Hippocampal formation (tissue), 2 donors: Measurements from ENCODE around the gene ULK4.

ENCODE experiments used
- DNase-seq, 2 donors: peaks; one replicate each; lab custom pipeline; 2025; lab: John Stamatoyannopoulos, UW

ULK4 gene

DNA sequence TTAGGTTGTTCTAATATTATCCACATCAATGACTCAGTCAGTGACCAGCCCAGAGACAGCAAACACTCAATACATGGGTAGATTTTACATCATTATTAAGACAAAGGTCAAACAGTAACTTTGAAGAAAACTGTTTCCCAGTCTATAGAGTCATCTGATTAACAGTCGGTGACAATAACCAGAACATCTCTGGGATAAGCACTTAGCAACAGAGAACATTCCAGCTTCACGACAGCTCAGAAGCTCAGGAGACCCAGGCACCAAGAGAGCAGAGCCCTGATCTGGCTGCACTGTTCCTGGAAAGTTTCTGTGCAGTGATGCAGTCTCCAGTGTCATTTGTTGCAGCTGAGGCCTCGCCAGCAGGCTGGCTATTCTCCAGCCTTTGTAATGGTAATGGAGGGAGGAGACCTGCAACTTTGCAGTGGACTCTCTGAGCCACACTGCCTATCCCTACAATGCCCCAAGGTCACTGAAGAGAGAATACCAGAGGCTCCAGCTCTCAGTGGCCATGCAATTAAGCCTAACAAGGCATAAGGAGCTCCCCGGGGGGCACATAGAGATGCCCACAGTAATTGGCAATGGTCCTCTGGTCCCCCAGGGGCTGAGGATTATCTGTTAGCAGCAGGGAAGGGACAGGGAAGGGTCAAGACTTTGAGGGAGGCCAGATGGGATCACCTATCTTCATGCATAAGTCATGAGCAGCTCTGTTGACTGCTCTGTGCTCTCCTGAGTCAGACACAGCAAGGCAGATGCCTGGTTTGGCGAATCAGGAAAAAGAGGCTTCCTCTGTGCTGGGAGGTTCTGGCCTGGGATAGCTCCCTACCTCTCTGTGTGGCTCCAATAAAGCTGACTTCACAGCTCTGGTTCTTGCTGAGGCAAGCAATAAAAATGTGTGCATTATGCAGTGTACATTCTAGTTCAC, 599.0 kb downstream of the ULK4 start:
- no peak for DNase-seq

DNA sequence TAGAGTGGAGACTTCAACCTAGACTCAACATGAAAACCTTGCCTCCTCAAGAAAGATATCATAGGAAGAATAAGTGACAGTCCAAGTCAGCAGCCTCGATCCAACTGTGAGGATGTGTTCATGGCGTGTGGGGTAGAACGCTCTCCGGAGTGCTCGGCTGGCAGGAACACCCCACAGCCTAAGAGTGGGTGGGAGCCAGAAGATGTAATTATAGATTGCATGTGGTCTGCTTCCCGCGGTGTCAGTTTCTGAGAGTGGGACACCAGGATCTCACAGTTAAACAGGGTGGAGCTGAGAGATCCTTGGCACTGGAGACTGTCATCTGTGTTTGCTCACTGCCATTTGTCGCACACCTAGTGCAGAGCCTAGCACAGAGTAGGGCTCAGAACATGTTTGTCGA, 604.6 kb downstream of the ULK4 start:
- no peak for DNase-seq

GRCh38 chr3:41356775-41357174, 605.1 kb downstream of the ULK4 start:
- no peak for DNase-seq

DNA sequence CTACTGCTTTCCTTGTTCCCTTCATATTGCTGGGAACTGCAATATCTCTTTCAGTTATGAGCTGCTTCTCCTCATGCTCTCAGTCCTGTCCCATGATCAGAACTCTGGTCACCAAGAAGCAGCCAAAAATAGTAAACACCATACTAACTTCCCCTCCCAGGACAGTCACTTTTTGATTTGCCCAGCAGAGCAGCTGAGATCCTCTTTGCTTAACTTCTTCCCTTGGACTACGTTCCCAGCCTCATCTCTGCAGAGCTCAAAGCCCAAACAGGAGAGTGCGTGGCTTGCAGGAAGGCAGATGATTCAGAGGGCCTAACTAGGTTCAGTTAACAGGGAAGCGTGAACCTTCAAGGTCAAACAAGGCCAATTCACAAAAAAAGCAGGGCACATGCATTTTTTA, 609.4 kb downstream of the ULK4 start:
- DNase-seq, result no peak

DNA sequence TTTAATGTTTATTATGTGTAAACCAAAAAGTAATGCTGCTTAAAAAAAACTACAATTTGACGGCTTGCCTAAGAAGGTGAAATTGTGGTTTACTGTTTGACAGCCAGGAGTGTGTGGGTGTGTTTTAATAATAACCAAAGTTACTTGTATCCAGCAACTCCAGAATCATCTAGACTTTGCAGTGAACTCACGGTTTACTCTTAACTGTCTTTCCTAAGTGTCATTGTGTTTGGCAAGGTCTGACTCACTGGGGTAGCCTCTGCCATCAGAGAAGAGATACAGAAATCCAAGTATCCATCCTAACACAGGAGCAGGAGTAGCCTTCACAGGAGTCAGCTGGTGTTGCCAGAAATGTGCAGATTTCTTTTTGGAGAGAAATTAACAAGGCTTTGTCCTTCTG, 611.5 kb downstream of the ULK4 start:
- DNase-seq, result no peak

- no peak for DNase-seq
These were observed 613.5 kb downstream of the ULK4 start for GRCh38 chr3:41348401-41348800.

DNA sequence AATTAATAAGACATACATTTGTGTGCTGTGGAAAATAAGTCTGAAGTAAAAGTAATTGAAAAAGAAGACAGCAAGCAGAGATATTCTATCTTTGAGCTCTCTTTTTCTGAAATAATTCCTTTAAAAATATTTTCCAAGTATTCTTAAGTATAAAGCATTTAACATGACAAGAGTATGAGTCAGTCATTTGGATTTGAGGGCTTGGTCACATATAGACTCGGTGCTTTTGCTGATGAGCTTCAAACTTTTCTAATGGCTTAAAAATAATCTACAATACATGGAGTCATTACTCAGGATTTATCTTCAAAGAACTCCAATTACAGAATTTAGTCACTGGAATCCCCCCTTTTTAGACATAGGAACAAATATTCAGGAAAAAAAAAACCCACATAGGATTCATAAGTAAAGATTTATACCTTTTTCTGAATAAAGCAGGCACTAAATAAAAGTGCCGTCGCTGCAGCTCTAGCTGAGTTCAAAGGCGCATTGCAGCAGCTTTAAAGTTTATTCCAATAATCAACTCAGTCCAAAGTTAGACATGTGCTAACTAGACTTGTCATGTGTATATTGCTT, 615.1 kb downstream of the ULK4 start:
- no peak for DNase-seq

- no peak for DNase-seq
These were observed 616.1 kb downstream of the ULK4 start for GRCh38 chr3:41345788-41346187.

DNA sequence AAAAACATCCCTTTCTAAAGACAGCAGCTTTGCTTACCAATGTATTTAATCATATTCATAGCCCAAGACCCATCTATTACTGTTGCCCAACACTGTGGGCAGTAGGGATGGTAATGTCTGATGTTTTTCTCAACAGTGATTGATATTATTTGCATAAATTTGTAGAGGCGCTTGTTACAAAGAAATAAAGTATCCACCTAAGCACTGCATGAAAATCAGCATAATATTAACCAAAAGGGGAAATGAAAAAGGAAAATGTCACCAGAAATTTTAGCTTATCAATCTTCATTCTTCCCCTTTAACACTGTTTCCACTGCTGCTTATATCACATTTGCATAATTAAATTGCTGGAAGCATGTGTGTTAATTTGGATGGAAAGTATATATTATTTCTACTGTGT, 622.1 kb downstream of the ULK4 start:
- DNase-seq, result no peak

DNA sequence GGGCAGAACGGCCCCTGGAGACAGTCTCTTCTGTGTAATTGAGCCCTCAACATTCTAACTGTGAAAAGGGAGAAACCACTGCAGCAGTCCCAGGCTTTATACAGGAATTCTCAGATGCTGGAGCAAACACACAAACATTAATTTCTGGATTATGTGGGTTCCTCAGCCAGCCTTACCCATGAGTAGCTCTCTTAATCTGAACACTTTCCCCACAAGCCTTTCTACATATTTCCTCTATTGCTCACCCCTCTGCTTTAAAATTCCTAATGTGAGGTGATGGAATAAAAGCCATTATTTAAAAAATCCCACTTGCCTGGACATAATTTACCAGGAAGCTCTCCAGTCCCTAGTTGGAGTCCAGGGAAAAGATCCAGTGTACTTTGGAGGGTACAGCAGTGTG, 623.6 kb downstream of the ULK4 start:
- no peak for DNase-seq

DNA sequence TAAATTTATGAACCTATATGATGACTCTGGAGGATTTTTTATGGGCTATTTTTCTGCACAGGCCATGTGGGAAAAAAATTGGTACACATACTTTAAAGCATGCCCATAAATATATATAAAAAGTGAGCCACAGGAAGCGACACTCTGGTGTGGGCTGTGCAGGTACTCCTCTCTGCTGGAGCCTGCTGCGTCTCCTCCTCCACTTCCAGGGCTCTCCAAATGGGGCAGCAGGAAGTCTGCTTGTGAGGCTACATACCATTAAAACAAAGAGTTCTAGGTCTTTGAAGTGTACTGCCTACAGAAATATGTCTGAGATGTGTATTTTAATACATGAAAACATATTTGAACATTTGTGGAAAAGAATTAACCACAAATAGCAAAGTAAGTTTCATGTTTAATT, 627.5 kb downstream of the ULK4 start:
- DNase-seq, result no peak

DNA sequence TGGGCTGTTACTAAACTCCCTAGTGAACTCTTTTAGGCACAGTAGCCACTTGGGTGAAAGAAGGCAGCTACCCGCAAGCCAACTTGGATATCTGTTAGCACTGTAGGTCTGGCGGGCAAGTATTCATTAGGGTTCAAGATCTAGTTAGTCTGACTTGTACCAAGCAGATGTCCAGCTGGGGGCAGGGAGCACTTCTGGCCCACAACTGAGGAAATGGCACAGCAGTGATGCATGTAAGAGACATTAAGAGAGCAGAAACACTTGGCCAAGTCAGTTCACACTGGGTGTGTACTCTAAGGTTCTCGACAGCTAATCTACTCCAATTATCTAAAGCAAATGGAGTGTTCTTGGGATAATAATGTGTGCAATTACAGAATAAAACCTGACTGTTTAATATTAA, 630.9 kb downstream of the ULK4 start:
- DNase-seq, result no peak

GRCh38 chr3:41330465-41330864, 631.4 kb downstream of the ULK4 start:
- no peak for DNase-seq

GRCh38 chr3:41329881-41330280, 632.0 kb downstream of the ULK4 start:
- DNase-seq, result no peak

GRCh38 chr3:41328926-41329325, 633.0 kb downstream of the ULK4 start:
- no peak for DNase-seq

DNA sequence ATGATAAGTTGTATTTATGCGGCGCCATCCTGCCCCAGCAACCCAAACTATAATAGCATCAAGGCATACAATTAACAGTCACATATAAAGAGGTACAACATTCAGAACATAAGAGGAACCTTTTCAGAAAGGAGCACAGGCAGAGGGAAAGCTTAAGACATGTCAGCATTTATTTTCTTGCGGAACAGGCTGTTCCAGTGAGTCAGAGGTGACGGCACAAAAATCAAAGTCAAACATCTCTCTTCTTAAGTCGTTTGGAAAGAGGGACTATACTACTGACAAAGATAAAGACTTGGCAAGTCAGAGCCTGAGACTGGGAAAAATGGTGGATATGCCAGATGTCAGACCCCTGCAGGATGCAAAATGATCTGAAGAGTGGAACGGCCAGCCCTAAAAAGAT, 634.2 kb downstream of the ULK4 start:
- no peak for DNase-seq

- no peak for DNase-seq
These were observed 637.8 kb downstream of the ULK4 start for GRCh38 chr3:41324156-41324475.

GRCh38 chr3:41323467-41324155, 638.3 kb downstream of the ULK4 start:
- DNase-seq, result no peak

- no peak for DNase-seq
These were observed 640.3 kb downstream of the ULK4 start for GRCh38 chr3:41321642-41321980.

- DNase-seq, result no peak
These were observed 640.8 kb downstream of the ULK4 start for GRCh38 chr3:41320953-41321641.

DNA sequence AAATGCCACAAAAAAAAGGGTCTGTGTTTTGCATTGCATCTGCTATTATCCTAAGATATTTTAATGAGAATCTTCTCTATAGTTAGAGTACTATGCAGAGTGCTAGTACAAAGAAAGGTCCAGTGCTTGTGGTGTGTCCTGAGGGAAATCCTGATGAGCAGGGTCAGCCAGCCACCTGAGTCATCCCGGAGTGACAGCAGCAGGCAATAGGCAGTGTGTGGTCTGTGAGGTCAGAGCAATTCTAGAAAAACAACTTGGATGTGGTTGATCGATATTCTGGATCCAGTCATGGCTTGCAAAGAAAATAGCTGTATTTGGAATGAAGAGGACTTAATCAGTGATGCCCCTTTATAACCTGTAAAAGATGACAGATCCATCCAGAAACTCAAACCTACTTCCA, 643.4 kb downstream of the ULK4 start:
- DNase-seq, result no peak

- no peak for DNase-seq
These were observed 644.2 kb downstream of the ULK4 start for GRCh38 chr3:41317718-41318117.

DNA sequence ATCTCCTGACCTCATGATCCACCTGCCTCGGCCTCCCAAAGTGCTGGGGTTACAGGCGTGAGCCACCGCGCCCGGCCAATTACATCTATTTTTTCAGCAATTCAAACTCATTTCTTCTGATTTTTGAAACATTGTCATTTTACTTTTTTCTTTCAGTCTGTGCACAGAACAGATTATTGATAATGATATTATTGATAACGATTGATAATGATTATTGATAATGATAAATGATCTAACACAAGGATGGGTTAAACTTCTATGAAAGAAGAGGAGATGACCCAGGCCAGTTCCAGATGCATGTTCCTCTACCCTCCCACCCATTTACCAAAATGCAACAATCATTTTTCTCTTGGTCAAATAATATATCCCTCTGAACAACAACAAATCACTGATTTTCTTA, 644.6 kb downstream of the ULK4 start:
- no peak for DNase-seq
